NCI-H1417 (cell line): ENCODE measurements around the gene EVI2A.
"Not testable (repeated sequence)": the region's sequence is repeated elsewhere in the genome, so short reads cannot be mapped to it uniquely, and the experiment has no call there.

Experiments
- DNase-seq, 3 experiments: peaks; one replicate each; lab custom pipeline; 2025; lab: John Stamatoyannopoulos, UW

Gene EVI2A

GRCh38 chr17:31321481-31321880 is at the start of gene EVI2A:
Gene EVI2A, minus strand, starts transcription at chr17:31321622. Its CDS starts 2,609 bp downstream, at chr17:31319013.
- DNase-seq = no peak

GRCh38 chr17:31369266-31369665 is 47.8 kb upstream of the EVI2A start:
- no peak for DNase-seq

- DNase-seq = no peak
Measured at GRCh38 chr17:31366088-31366487, 44.7 kb upstream of the EVI2A start.

GRCh38 chr17:31364012-31364411 is 42.6 kb upstream of the EVI2A start:
- no peak for DNase-seq

- DNase-seq = no peak
Measured at GRCh38 chr17:31357839-31358394, 36.5 kb upstream of the EVI2A start.

GRCh38 chr17:31357091-31357490 is 35.7 kb upstream of the EVI2A start:
- DNase-seq = no peak

- no peak for DNase-seq
Measured at GRCh38 chr17:31355935-31356334, 34.5 kb upstream of the EVI2A start.

- no peak for DNase-seq
Measured at GRCh38 chr17:31349454-31349853, 28.0 kb upstream of the EVI2A start.

- DNase-seq = not testable (repeated sequence)
Measured at GRCh38 chr17:31345191-31345747, 23.8 kb upstream of the EVI2A start.

- DNase-seq = no peak
Measured at GRCh38 chr17:31339906-31340661, 18.7 kb upstream of the EVI2A start.

GRCh38 chr17:31329221-31329620 is 7.8 kb upstream of the EVI2A start:
- no peak for DNase-seq

- DNase-seq = no peak
Measured at GRCh38 chr17:31328160-31328535, 6.7 kb upstream of the EVI2A start.

- DNase-seq = no peak
Measured at GRCh38 chr17:31327534-31328159, 6.2 kb upstream of the EVI2A start.

- no peak for DNase-seq
Measured at GRCh38 chr17:31323551-31323950, 2.1 kb upstream of the EVI2A start.

- DNase-seq = no peak
Measured at GRCh38 chr17:31321966-31322365, 544 bp upstream of the EVI2A start.

- peak in 1 of 3 experiments; percentile 4 for DNase-seq
Measured at GRCh38 chr17:31320791-31321190, 631 bp downstream of the EVI2A start.

GRCh38 chr17:31320241-31320640 is 1.2 kb downstream of the EVI2A start:
- no peak for DNase-seq

- DNase-seq = no peak
Measured at GRCh38 chr17:31318851-31319661, 2.4 kb downstream of the EVI2A start.

- no peak for DNase-seq
Measured at GRCh38 chr17:31318298-31318801, 3.1 kb downstream of the EVI2A start.

GRCh38 chr17:31314782-31315100 is 6.7 kb downstream of the EVI2A start:
- peak in 1 of 3 experiments; percentile 39 for DNase-seq

GRCh38 chr17:31313982-31314781 is 7.2 kb downstream of the EVI2A start, which contains the start of gene EVI2B:
Gene EVI2B, minus strand, starts transcription at chr17:31314054. Its CDS starts 8,445 bp downstream, at chr17:31305609.
- no peak for DNase-seq
